Measurements from ENCODE around the gene PDAP1. TPM values are rescaled to one million over a fixed set of nuclear protein-coding genes. Genes with fewer than 3 reads are reported as not detected.

Gene PDAP1, protein sequence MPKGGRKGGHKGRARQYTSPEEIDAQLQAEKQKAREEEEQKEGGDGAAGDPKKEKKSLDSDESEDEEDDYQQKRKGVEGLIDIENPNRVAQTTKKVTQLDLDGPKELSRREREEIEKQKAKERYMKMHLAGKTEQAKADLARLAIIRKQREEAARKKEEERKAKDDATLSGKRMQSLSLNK
- 80.1 and 121 TPM in 2 replicates for total RNA-seq

DNA sequence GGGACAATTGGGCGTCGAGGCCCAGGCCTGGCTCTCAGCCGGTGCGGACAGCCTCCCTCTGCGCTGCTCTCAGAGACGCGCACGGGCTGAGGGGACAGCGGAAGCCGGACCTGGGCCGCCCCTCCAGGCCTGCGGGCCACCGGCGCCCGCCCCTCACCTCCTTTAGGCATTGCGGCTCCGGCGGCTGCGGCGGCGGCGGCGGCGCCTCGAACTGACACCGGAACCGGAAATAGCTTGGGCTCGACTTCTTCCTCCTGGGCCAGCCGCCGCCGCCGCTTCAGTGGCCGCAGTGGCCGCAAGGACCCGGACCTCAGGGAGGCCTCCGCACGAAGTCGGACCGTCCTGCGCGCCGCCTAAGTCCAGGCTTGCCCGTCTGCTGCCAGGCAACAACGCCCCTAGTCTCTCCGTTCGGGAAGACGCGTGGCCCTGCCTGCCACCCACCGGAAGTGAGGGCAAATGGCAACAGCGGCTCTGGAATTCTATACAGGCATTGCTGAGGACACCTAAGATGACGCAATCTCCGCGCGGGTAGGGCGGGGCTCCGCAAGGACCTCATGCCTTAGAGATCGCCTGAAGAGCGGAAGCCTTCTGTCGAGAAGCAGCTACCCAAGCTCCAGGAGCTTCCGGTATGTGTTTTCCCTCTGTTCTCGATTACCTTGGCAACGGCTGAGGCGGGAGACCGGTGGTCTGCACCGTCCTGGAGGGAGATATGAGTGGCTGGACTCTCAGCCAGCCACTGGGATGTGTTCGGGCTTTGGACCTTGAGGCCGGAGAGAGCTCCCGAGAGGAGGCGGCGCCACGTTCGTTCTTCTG lies at the start of gene PDAP1, which contains the start of gene BUD31:
TSS of gene PDAP1 (minus strand) at position 219 of the 813 bp plus-strand sequence. CDS start at position 170, 49 bp downstream.
TSS of gene BUD31 (plus strand) at position 591 of the 813 bp plus-strand sequence. CDS start 2,124 bp downstream, outside the sequence.

DNA sequence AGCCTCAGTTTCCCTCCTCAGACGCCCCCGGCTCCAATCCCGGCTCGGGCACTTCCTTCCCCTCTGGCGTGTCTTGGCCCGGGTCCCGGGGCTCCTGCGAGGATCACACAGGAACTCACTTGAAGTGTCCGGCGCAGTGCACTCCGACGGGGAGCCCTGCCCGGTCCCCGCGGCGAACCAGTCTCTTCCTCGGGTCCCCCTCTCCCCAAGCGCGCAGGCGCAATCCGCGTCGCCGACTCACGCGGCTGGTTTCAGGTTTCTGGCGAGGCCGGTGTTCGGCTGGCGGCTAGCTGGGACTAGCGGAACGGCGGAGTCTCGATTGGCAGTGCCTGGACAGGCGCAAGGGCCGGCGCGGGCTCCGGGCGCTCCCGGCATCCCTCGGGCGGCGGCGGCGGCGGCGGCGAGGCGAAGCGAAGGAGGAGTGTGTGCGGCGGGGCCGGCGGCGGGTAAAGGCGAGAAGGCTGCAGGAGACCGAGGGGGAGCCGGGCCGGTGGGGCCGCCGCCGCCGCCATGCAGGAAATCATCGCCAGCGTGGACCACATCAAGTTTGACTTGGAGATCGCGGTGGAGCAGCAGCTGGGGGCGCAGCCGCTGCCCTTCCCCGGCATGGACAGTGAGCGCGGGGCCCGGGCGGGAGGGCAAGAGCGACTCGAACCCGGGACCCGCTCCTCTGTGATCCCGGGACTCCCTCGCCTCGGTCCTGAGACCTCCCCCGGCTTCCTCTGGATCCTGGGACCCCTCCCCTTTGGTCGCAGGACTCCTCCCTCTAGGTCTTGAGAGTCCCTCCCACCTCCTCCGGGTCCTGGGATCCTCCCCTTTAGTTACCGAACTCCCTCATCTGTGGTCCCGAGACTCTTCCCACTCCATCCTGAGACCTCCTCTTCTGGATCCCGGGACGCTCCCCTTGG lies 30.4 kb upstream of the PDAP1 start, which contains the start of the genes CPSF4 and PTCD1:
TSS of gene CPSF4 (plus strand) at position 371 of the 908 bp plus-strand sequence. CDS start at position 511, 140 bp downstream.
TSS of gene PTCD1 (minus strand) at position 226 of the 908 bp plus-strand sequence. CDS start 3,556 bp downstream, outside the sequence.

DNA sequence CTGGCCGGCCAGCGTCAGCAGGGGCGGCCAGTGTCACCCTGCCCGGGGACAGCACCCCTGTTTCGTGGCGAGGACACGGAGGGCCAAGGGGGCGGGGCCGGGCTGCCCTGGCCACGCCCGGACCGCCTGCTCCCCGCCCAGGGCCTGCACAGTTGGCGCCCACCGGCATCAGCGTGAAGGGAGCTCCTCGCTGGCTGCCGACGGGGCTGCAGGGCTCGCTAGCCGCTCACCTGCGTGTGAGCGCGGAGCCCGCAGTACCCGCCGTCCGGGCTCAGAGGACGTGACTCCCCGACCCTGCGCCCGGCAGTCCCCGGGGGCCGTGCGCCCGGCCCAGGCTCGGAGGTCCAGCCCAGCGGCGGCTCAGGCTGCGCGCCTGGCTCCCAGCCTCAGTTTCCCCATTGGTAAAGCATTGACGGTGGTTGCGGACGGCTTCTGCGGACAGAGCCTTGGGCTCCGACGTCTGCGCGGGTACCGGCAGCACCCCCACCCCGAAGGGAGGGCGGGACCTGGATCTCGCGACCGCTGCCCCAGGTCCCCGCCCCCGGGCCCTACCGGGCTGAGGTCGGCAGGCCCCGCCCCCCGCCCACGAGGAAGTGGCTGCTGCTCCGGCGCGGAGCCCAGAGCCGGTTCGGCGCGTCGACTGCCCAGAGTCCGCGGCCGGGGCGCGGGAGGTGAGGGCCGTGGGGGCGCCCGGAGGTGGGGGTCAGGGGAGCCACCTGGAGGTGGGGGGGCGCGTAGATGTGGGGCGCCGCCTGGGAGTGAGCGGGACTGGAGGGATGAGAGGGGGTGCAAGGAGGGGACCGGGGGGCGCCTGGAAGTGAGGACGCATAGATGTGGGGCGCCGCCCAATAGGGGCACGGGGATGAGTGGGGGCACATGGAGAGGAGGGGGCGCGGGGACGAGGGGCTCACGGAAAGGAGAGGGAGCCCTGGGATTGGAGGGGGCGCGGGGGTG lies 34.0 kb downstream of the PDAP1 start, which contains the start of gene ARPC1B:
TSS of gene ARPC1B (plus strand) at position 620 of the 954 bp plus-strand sequence. CDS start 10,985 bp downstream, outside the sequence.

Other genes starting within 250 kb of the PDAP1 start
- not detected in 2 replicates for gene KPNA7, start 200.5 kb downstream of the PDAP1 start, total RNA-seq
- gene MYH16, start 135.8 kb downstream of the PDAP1 start, total RNA-seq = 0.12 and 0.33 TPM in 2 replicates
- 327 and 334 TPM in 2 replicates for gene ARPC1A, start 82.7 kb downstream of the PDAP1 start, total RNA-seq
- gene ARPC1B, start 33.9 kb downstream of the PDAP1 start, total RNA-seq = 473 and 553 TPM in 2 replicates
- gene BUD31, start 372 bp upstream of the PDAP1 start, total RNA-seq = 103 and 113 TPM in 2 replicates
- 8.6 and 9.8 TPM in 2 replicates for gene PTCD1, start 30.2 kb upstream of the PDAP1 start, total RNA-seq
- 45.3 and 46.0 TPM in 2 replicates for gene CPSF4, start 30.3 kb upstream of the PDAP1 start, total RNA-seq
- gene ATP5MF, start 57.6 kb upstream of the PDAP1 start, total RNA-seq = 164 and 387 TPM in 2 replicates
- 7.3 and 9.1 TPM in 2 replicates for gene ZNF789, start 64.3 kb upstream of the PDAP1 start, total RNA-seq
- 21.5 and 26.0 TPM in 2 replicates for gene ZNF394, start 91.7 kb upstream of the PDAP1 start, total RNA-seq
- 13.6 and 13.7 TPM in 2 replicates for gene ZKSCAN5, start 96.1 kb upstream of the PDAP1 start, total RNA-seq
- gene FAM200A, start 143.5 kb upstream of the PDAP1 start, total RNA-seq = 6.9 and 7.9 TPM in 2 replicates
- 74.0 and 82.1 TPM in 2 replicates for gene ZNF655, start 150.0 kb upstream of the PDAP1 start, total RNA-seq
- 0.55 and 1.2 TPM in 2 replicates for gene TMEM225B, start 189.7 kb upstream of the PDAP1 start, total RNA-seq
- 11.5 and 12.5 TPM in 2 replicates for gene ZSCAN25, start 208.3 kb upstream of the PDAP1 start, total RNA-seq

Measured in uterine smooth muscle cell (primary cell).